ENCODE results near the gene FAM237B.

GRCh38 chr7:90347759-90348158, 26.7 kb upstream of the FAM237B start:
- TF ChIP-seq CTCF (IDR thresholded peaks at IDR 0.05; ENCODE audit: low read depth, low read length, poor library complexity, severe bottlenecking) = no peak
- TF ChIP-seq EZH2phosphoT487 (IDR thresholded peaks at IDR 0.05; ENCODE audit: borderline replicate concordance, low read length) = no peak
